Rectal smooth muscle tissue (tissue), 1 donor: ENCODE measurements around the gene HCRTR1.
"Not testable (repeated sequence)": the region's sequence is repeated elsewhere in the genome, so short reads cannot be mapped to it uniquely, and the experiment has no call there.

Experiments
- H3K27ac ChIP-seq: one replicate; pipeline ENCODE4 v1.7.0; 2013; ENCODE audit warnings: low read depth, low read length, inconsistent platforms
- H3K27me3 ChIP-seq: one replicate; pipeline ENCODE4 v1.7.0; 2013; ENCODE audit warnings: low read length; ENCODE audit not compliant: control insufficient read depth, insufficient read depth
- H3K36me3 ChIP-seq: one replicate; pipeline ENCODE4 v1.7.0; 2013; ENCODE audit warnings: low read length; ENCODE audit not compliant: control insufficient read depth, insufficient read depth
- H3K4me1 ChIP-seq: one replicate; pipeline ENCODE4 v1.7.0; 2013; ENCODE audit warnings: low read length; ENCODE audit not compliant: control insufficient read depth, insufficient read depth
- H3K4me3 ChIP-seq: one replicate; pipeline ENCODE4 v1.7.0; 2013; ENCODE audit warnings: low read length
- H3K9ac ChIP-seq: one replicate; pipeline ENCODE4 v1.7.0; 2013; ENCODE audit warnings: low read length

Gene HCRTR1

DNA sequence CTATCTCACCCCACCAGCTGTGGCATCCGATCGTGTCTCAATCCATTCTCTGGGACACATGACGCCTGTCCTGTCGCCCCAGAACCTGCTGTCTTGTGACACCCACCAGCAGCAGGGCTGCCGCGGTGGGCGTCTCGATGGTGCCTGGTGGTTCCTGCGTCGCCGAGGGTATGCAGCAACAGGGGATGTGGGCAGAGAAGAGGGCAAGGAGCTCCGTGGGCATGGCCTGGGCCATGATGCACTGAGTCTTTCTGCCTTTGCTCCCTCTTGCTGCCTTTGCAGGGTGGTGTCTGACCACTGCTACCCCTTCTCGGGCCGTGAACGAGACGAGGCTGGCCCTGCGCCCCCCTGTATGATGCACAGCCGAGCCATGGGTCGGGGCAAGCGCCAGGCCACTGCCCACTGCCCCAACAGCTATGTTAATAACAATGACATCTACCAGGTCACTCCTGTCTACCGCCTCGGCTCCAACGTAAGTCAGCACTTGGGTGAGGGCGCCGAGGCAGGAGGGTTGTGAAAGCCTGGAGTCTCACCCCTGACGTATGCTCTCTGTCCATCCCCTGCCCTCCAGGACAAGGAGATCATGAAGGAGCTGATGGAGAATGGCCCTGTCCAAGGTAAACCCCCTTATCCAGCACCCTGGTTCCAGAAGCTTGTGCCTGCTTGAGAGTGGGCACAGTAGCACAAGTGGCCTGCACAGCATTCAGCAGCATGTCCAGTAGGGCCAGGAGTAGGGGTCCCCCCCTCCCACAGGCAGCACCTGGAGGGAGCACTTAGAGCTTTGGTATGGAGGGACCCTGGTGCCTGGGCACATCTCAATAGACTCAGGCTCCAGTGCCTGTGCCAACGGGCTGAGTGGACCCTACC lies 32.4 kb upstream of the HCRTR1 start:
- Histone ChIP-seq H3K27me3 (no peaks in the 10 kb centered on the region), H3K36me3 (peaks cover 7% of the 10 kb centered on the region), H3K4me1 (peaks cover 54% of the 10 kb centered on the region), H3K9ac (no peak overlapping the region), H3K4me3 (no peak overlapping the region), H3K27ac (peak overlapping the region; percentile 97)

DNA sequence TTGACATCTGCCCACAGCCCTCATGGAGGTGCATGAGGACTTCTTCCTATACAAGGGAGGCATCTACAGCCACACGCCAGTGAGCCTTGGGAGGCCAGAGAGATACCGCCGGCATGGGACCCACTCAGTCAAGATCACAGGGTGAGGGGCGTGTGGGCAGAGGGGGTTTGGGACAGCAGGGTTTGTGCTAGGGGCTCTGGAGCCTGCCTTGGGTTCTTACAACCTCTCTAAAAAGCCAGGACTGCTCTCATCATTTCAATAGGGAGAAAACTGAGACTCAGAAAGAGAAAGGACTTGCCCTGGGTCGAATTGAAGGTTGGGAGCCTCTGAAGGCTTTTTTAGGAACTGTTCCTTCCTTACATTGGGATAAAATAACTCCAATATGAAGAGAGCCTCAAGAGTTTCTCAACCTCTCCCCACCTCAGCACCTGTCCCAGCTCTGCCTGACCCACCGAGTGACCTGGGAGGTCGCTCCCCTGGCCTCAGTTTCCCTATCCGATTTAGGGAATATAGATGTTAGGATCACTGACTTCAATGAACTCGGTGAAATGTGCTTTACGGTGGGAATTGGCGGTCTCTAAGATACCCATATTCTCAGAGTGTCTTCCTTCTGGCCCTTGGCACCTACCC lies 31.6 kb upstream of the HCRTR1 start:
- Histone ChIP-seq H3K36me3 (peaks cover 7% of the 10 kb centered on the region), H3K4me1 (peaks cover 48% of the 10 kb centered on the region), H3K9ac (no peak overlapping the region), H3K4me3 (no peak overlapping the region), H3K27ac (peak overlapping the region; percentile 97), H3K27me3 (no peaks in the 10 kb centered on the region)

DNA sequence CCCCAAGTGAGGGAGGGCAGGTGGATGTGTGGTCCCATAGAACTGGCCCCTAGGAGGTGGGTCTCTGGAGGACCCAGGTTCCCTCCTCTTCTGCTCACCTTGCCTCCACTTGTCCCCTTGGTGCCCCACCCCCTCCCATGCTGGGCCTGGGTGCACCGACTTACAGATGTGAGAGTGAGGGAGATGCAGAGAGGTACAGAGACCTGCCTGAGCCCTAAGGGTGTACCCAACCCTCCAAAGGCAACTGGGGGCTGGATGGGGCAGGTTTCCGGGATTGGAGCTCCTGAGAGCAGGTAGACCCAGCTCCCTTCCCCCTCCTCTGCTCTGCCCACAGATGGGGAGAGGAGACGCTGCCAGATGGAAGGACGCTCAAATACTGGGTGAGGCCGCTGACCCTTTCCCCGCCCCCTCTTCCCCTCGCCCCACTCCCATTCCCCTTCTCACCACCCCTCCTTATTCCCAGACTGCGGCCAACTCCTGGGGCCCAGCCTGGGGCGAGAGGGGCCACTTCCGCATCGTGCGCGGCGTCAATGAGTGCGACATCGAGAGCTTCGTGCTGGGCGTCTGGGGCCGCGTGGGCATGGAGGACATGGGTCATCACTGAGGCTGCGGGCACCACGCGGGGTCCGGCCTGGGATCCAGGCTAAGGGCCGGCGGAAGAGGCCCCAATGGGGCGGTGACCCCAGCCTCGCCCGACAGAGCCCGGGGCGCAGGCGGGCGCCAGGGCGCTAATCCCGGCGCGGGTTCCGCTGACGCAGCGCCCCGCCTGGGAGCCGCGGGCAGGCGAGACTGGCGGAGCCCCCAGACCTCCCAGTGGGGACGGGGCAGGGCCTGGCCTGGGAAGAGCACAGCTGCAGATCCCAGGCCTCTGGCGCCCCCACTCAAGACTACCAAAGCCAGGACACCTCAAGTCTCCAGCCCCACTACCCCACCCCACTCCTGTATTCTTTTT lies 30.8 kb upstream of the HCRTR1 start:
- peaks cover 41% of the 10 kb centered on the region for H3K4me1 ChIP-seq
- no peak overlapping the region for H3K9ac ChIP-seq
- no peak overlapping the region for H3K4me3 ChIP-seq
- peak overlapping the region; percentile 97 for H3K27ac ChIP-seq
- no peaks in the 10 kb centered on the region for H3K27me3 ChIP-seq
- H3K36me3 ChIP-seq = peaks cover 7% of the 10 kb centered on the region

DNA sequence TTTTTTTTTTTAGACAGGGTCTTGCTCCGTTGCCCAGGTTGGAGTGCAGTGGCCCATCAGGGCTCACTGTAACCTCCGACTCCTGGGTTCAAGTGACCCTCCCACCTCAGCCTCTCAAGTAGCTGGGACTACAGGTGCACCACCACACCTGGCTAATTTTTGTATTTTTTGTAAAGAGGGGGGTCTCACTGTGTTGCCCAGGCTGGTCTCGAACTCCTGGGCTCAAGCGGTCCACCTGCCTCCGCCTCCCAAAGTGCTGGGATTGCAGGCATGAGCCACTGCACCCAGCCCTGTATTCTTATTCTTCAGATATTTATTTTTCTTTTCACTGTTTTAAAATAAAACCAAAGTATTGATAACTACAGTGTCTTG lies 30.2 kb upstream of the HCRTR1 start:
- not testable (repeated sequence) for H3K27me3 ChIP-seq, H3K4me3 ChIP-seq, H3K36me3 ChIP-seq, H3K9ac ChIP-seq
- Histone ChIP-seq H3K27ac (peak overlapping the region; percentile 97), H3K4me1 (peaks cover 39% of the 10 kb centered on the region)

DNA sequence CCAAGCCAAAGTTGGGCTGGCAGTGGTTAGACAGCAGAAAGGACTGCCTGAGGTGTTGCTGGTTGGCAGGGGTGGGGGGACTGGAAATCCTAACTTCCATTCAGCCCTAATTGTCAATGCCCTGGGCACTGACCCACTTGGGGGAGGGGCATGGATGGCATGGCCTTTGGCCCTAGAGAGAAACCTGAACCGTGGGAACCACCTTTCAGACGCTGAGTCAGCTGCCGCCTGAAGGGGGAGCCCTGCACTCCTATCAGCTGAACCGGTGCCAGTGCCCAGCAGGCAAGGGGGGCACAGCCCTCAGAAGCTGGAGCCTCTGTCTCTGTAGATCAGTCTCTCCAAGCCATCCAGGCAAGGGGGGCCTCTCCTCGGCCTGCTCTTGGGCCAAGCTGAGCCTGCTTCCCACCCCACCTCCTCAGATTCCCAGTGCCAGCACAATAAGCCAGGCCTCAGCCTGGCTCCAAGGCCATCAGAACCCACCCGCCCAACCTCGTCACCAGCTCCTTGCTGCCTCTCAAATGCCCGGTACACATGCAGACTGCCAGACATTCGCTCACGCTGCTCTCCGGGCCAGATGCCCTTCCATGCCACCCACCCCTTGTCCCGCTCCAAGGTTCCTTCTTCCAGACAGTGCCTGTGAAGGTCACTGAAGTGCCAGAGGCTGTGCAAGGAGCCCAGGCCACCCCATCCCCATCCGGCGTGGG lies 29.6 kb upstream of the HCRTR1 start:
- H3K27ac ChIP-seq = peak overlapping the region; percentile 97
- peak overlapping the region; percentile 54 for H3K4me3 ChIP-seq
- peaks cover 34% of the 10 kb centered on the region for H3K4me1 ChIP-seq

DNA sequence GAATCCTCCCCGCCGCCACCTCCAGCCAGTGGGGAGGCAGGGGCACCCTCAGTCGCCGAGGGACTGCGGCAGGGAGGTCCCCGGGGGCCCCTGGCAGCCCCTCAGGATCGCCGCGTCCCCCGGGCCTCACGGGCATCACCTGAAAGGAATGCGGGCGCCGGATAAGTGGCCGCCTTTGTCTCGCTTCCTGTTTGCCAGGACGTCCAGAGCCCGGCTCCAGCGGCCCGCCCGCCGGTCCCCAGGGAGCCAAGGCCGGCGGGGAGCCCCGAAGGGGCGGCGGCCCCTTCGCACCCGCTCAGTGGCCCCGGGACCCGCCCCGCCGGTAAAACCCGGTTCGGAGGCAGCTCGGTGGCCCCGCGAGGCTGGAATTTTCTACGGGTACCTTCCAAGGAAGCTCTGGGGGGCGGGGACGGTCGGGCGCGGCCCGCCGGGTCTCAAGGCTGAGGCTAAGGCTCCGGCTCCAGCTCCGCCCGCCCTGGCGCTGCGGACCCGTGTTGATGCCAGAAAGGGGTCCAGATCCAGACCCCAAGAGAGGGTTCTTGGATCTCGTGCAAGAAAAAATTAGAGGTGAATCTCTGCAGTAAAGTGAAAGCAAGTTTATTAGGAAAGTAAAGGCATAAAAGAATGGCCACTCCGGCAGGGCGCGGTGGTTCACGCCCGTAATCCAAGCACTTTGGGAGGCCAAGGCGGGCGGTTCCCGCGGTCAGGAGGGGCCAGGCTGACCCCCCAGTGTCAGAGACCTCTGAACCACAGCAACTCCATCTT lies 28.6 kb upstream of the HCRTR1 start:
- peak overlapping the region; percentile 4 for H3K9ac ChIP-seq
- no peaks in the 10 kb centered on the region for H3K36me3 ChIP-seq
- H3K4me1 ChIP-seq = peaks cover 23% of the 10 kb centered on the region
- peak overlapping the region; percentile 97 for H3K27ac ChIP-seq
- H3K27me3 ChIP-seq = no peaks in the 10 kb centered on the region
- peak overlapping the region; percentile 54 for H3K4me3 ChIP-seq

More for the DNA sequence above, 29.6 kb upstream of the HCRTR1 start:
- no peak overlapping the region for H3K9ac ChIP-seq
- H3K27me3 ChIP-seq = no peaks in the 10 kb centered on the region
- H3K36me3 ChIP-seq = peaks cover 7% of the 10 kb centered on the region

DNA sequence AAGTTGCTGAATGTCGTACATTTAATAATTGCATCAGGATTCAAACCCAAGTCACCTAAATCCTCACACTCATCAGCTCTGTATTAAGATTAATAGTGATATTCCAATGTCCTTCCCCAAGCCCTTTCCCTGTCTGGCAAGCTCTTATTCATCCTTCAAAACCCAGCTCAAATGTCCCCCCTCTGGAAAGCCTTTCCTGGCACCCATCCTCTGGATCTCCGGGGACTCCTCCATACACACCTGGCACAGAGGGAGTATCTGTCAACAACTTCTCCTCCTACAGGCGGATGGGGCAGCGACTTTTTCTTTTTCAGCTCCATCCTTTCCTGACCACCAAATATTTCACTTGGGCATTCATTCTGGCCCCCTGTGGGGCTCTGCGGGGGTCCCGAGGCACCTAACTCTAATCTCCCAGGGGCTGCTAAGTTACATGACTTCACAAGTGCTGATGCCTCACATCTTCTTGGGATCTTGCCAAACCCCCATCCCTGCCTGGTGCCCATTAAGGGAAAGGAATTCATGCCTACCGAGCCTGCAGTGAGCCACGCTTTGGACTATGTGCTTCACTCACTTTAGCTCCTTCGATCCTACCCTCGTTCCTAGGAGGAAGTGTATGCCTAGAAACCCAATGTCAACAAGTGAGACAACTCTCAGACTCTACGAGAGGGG lies 25.9 kb upstream of the HCRTR1 start:
- no peaks in the 10 kb centered on the region for H3K36me3 ChIP-seq
- H3K4me1 ChIP-seq = peaks cover 11% of the 10 kb centered on the region
- peak overlapping the region; percentile 70 for H3K27ac ChIP-seq
- no peaks in the 10 kb centered on the region for H3K27me3 ChIP-seq
- H3K9ac ChIP-seq = no peak overlapping the region
- H3K4me3 ChIP-seq = peak overlapping the region; percentile 39

DNA sequence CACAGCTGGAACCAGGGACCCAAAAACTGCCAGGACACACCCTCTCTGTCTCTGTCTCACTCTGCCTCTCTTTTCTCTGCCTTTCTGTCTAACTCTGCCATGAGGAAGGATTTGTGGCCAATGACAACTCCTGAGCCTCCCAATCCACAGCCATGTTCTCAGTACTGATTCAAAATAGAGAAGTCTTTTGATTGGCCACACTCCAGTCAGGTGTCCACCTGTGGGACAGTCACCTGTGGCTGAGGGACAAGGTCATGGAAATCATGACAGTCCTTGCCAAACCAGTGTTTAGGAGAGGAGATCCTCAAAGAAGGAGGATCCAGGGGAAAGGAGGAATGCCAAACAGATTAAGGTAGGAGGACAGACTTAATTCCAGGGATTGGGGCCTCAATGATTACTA lies 25.4 kb upstream of the HCRTR1 start:
- H3K27me3 ChIP-seq = no peaks in the 10 kb centered on the region
- no peaks in the 10 kb centered on the region for H3K36me3 ChIP-seq
- H3K4me3 ChIP-seq = peak overlapping the region; percentile 39
- H3K4me1 ChIP-seq = peaks cover 11% of the 10 kb centered on the region
- H3K9ac ChIP-seq = no peak overlapping the region
- peak overlapping the region; percentile 70 for H3K27ac ChIP-seq

DNA sequence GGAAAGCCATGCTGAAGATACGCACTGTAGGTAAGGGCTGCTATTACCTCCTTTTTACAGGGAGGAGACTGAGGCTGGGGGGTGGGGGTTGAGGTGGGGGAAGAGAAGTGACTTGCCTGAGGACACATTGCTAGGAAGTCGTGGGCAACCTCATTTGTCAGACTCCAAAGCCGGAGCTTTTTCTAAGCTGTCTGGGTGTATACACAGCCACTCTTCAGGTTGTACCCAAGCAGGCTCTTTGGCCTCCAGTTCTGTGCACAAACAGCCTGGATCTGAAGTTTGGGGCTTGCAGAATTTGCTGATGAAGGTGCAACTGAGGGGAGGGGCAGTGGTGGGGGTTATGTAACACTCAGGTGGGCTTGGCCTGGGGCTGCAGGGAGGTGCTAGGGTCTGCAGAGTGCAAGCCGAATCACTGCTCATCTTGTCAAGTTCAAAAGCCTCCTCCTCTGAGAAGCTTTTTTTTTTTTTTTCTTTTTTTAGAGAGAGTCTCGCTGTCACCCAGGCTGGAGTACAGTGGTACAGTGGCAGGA lies 24.3 kb upstream of the HCRTR1 start:
- H3K9ac ChIP-seq = no peak overlapping the region
- no peak overlapping the region for H3K4me3 ChIP-seq
- no peak overlapping the region for H3K27ac ChIP-seq
- H3K27me3 ChIP-seq = no peaks in the 10 kb centered on the region
- H3K4me1 ChIP-seq = peaks cover 3% of the 10 kb centered on the region
- no peaks in the 10 kb centered on the region for H3K36me3 ChIP-seq

DNA sequence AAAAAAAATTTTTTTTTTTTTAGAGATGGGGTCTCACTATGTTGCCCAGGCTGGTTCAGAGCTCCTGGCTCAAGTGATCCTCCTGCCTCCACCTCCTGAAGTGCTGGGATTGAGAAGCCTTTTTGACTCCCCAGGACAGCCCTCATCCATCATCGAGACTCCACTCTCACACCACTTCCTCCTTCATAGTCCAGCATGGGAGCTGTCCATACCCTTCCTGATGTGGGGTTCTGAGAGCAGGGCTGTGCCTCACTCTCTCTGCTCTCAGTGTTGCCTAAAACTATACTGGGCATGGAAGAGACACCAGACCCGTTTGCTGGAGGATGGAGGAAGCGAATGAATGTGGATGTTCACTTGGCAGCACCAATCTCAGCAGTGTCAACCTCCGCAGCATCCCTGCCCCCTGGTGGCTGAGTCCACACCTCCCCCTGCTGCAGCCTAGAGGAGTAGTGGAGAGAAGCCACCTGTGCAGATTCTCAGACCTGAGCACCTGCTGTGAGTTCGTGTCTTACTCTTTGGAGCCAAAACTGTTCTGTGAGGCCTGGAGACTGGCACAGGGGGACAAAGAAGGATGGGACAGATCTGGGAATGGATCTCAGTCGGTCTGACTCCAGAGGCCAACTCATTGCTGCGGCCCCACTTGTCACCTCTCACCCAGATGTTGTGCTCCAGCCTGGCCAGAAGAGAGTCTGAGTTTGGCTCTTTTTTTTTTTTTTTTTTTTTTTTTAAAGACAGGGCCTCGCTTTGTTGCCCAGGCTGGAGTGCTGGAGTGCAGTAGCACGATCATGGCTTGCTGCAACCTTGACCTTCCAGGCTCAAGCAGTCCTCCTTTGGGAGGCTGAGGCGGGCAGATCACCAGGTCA lies 23.5 kb upstream of the HCRTR1 start:
- no peaks in the 10 kb centered on the region for H3K36me3 ChIP-seq
- no peaks in the 10 kb centered on the region for H3K4me1 ChIP-seq
- H3K9ac ChIP-seq = no peak overlapping the region
- no peak overlapping the region for H3K4me3 ChIP-seq
- H3K27me3 ChIP-seq = no peaks in the 10 kb centered on the region
- H3K27ac ChIP-seq = no peak overlapping the region
